NCI-H1417 treated with DMSO at 0.1 percent for 48 hours (cell line): Measurements from ENCODE around the gene OR4Q2.
"Not testable (repeated sequence)": the region's sequence is repeated elsewhere in the genome, so short reads cannot be mapped to it uniquely, and the experiment has no call there.

ENCODE experiments used
- DNase-seq: peaks from one replicate; lab custom pipeline; 2025; lab: John Stamatoyannopoulos, UW

OR4Q2 gene

DNA sequence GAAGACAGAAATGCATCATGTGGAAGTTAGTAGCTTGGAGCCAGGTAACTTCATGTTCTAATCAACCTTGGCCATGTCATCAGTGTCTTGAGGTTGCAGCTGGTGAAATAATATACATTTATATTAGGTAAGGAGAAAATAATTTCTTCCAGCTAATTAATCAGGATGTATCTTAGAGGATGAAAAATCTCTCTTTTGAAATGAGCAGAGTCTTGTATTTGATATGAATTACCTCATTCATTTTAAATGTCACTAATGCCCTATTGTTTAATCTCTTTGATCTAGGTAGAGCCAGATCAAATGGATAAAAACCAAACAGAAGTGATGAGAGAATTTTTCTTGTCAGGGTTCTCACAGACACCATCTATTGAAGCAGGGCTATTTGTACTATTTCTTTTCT, at the start of gene OR4Q2:
Gene OR4Q2 (plus strand): TSS at position 301 of the 400 bp plus-strand sequence.
- no peak for DNase-seq

DNA sequence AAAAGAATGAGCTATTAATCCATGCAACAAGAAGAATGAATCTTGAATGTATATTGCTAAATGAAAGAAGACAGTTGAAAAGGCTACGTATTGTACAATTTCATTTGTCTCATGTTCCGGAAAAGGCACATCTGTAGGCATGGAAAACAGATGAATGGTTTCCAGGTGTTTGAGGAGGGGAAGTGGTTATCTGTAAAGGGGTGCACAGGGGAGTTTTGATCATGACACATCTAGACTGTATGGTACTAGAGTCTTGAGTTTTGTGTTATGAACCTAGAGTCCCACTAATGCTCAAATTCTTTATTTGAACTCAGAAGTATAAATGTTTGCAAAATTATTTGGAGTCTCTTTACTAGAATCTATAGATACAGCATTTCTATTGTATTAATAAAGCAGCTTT, 32.2 kb upstream of the OR4Q2 start:
- not testable (repeated sequence) for DNase-seq

DNA sequence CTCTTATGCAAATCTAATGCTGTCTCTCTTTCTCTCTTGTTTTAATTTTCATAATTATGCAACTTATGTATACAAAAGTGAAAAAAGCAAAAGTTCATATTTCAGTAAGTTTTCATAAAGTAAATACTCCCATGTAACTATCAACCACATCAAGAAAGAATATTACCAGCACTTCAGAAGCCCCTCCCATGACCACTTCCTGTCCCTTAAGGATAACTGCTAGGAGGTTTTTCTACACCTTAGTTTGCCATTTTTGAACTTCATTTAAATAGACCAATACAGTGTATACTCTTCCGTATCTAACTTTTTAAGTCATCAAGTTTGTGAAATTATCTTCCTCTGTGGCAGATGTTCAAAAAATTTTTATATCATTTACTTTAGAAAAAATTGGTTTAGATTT, 27.1 kb upstream of the OR4Q2 start:
- no peak for DNase-seq

DNA sequence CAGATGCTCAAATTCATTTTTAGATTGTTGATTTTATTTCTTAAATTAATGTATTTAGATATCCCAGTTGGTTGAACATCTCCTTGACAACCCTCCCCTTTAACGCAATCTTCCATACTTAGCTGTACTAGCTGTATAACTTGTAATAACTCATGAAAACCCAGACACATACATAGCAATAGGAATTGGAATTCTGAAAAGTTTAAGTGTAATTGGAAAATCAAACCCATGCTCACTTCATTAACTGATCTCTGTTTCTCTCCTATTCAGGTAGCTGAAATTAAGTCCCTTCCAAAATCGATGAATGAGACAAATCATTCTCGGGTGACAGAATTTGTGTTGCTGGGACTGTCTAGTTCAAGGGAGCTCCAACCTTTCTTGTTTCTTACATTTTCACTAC, 26.7 kb upstream of the OR4Q2 start, which contains the start of gene OR4K15:
Gene OR4K15 (plus strand): TSS at position 301 of the 400 bp plus-strand sequence. CDS start 0 bp downstream, at position 301.
- DNase-seq = no peak

DNA sequence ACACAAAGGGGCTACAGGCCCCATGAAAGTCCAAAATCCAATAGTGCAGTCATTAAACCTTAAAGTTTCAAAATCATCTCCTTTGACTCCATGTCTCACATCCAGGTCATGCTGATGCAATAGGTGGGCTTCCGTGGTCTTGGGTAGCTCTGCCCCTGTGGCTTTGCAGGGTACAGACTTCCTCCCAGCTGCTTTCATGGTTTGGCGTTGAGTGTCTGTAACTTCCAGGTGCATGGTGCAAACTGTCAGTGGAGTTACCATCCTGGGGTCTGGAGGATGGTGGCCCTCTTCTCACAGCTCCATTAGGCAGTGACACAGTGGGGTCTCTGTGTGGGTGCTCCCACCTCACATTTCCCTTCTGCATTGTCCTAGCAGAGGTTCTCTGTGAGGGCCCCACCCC, 8.5 kb upstream of the OR4Q2 start:
- DNase-seq = no peak

DNA sequence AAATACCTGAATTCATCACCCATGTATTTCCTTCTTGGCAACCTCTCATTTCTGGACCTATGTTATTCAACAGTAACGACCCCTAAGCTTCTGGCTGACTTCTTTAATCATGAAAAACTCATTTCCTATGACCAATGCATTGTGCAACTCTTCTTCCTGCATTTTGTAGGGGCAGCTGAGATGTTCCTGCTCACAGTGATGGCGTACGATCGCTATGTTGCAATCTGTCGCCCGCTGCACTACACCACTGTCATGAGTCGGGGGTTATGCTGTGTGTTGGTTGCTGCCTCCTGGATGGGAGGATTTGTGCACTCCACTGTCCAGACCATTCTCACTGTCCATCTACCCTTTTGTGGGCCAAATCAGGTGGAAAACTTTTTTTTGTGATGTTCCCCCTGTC, 356 bp downstream of the OR4Q2 start:
- no peak for DNase-seq

DNA sequence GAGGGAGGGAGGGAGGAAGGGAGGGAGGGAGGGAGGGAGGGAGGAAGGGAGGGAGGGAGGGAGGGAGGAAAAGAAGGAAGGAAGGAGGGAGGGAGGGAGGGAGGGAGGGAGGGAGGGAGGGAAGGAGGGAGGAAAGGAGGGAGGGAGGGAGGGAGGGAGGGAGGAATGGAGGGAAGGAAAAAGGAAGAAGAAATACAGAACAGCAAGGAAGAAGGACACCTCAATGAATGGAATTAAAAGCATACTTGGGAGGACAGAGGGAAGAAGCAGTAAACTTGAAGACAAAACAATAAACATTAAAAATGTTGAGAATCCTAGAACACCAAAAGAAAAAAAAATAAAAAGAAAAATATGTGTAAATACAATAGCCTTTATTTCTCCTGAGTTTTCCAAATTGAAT, 6.2 kb downstream of the OR4Q2 start:
- no peak for DNase-seq

DNA sequence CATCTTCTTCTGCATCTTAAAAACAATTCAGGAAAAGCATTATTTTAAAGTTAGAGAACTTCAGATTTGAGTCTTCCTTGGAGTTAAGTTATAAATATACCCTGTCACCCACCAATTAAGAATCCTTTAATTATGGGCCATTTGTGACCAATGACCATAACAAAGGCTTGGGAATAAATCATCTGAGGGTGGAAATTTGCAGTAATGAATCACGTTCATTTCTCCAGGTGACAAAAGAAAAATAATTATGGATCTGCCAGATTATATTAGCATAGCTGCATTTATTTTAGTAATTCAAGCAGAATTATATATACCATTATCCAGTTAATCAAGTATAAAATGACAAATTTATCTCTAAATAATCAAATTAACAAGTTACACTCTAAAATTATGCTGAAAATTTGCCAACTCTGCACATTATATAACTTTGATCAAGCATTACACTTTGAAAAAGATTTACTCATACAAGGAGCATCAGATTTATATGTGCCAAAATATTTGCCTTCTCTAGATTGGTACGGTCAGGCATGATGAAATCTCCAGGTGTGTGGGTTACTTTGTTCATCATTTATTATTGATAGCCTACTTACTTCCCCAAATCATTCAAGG, 17.4 kb downstream of the OR4Q2 start, which contains the start of gene OR4K14:
Gene OR4K14 (minus strand): TSS at position 51 of the 609 bp plus-strand sequence. CDS start 4,114 bp downstream, outside the sequence.
- no peak for DNase-seq

DNA sequence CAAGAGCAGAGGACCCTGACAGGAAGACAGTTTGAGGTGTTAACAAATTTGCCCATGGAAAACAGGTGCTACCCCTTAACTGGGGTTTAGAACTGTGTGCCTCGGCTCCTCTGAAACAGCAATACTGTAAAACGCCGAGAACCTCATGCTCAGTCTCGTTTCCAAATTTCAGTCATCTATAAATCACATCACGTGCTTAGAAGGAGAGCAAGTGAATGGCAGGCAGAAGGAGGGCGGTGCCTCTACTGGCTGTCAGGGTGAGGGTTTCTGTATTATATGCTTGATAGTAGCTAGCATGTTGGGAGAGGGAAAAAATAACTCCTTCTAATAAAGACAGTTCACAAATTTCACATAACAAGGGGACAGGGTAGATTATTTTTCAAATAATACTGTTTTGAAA, 29.1 kb downstream of the OR4Q2 start:
- no peak for DNase-seq

DNA sequence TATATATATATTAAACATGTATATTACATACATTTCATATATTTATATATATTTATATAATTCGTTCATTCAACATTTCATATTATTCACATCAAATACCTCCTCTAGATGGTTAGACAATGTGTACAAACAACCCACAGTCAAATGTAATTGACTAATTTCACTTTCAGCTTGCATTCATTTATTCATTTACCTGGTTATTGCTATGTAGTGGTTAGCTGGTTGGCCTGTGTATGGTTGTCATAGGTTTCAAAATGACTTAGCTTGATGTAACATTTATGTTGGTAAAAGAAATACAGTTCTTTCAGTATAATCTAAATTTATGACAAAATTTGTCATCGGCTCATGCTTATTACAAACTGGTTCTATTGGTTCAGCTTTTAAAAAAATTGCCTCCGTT, 33.5 kb downstream of the OR4Q2 start:
- no peak for DNase-seq

DNA sequence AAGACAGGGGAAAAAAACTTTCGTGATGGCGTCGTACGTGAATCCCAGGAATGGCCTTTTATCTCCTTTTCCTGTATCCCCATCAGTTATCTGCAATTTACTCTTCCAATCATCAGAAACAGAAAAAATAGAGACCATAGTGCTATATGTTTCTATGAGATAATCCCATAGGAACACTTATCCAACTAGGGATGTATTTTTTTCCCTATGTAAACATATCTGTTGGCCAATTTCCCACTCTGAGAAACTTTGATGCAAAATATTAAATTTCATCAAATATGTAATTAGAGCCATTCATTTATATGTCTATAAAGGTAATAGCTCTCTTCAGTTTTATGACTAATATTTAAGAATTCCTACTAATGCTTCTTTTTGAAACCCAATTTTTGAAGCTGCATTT, 34.0 kb downstream of the OR4Q2 start, which contains the start of gene OR4K13:
Gene OR4K13 (minus strand): TSS at position 101 of the 400 bp plus-strand sequence. CDS start 1,280 bp downstream, outside the sequence.
- DNase-seq = no peak

DNA sequence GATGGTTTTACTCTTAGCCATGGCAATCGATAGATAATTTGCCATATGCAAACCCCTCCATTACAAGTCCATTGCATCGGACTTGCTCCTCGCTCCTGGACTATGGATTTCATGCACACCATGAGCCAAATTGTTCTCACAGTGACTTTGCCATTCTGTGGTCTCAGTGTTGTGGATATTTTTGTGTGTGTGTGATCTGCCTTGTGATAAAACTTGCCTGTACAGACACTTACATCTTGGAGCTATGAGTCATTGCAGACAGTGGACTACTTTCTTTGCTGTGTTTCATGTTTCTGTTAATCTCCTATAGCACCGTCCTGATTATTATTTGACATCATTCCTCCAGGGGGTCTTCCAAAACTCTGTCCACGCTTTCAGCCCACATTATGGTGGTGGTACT, 42.3 kb downstream of the OR4Q2 start:
- no peak for DNase-seq

DNA sequence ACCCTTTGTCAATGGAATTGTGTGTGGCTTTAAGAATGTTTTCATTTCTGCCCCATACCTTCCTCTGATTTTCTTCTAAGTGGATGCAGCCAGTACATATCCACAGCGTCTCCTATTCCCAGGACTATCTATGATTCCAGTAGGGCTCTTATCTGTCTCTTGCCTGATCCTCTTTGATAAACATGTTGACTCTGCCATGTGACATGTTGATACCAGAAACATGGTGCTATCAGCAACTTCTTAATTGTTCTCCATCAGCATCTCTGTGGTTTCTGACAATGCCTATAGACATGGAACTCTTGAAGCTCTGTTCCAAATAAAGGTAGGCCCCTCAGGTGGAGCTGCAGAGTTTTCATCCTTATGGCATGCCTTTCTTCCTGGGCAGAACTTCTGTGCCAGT, 46.2 kb downstream of the OR4Q2 start:
- DNase-seq = no peak
